ENCODE measurements around the gene NAA50.

The NAA50 gene

DNA sequence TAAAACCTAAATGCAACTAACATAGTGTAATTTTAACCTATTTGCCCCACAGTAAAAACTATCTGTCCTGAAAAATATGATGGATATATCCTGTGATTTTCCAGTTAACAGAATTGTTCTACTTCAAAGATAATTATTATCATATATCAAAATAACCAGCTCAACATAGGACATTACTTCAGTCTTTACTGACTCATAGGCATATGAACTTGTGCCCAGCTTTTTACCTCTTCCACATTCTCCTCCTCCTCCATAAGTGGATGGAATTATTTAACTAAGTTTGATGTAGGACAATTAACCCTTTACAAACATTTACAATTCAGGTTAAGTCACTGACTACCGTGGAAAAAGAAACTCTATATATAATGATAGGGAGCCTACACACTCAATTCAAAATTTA, 26.8 kb downstream of the NAA50 start:
- DNase-seq = no peak
- Histone ChIP-seq H3K27me3 (ENCODE audit: insufficient read depth, low read length, poor library complexity) (no peaks in the 10 kb centered on the region), H3K18ac (ENCODE audit: low read length) (no peak overlapping the region), H4K8ac (ENCODE audit: low read depth, low read length) (no peak overlapping the region), H3K23ac (ENCODE audit: low read length) (no peak overlapping the region), H3K4me2 (ENCODE audit: low read length) (no peak overlapping the region), H3K56ac (ENCODE audit: low read length) (no peak overlapping the region), H2BK5ac (ENCODE audit: low read length) (no peak overlapping the region), H3K4me3 (ENCODE audit: low read length) (no peak overlapping the region), H3K9ac (ENCODE audit: low read length) (no peak overlapping the region), H3K4me1 (ENCODE audit: control insufficient read depth, low read depth, low read length) (no peaks in the 10 kb centered on the region), H3K36me3 (ENCODE audit: control insufficient read depth, insufficient read depth, low read length) (no peaks in the 10 kb centered on the region), H2BK120ac (ENCODE audit: low read depth, low read length) (no peak overlapping the region), H3K79me1 (ENCODE audit: low read length) (peaks cover 3% of the 10 kb centered on the region), H2AK5ac (ENCODE audit: low read length) (no peak overlapping the region), H3K4ac (ENCODE audit: low read depth, low read length) (no peak overlapping the region), H3K27ac (ENCODE audit: low read depth, low read length) (no peak overlapping the region), H2BK15ac (replicated peaks; ENCODE audit: low read depth) (no peak overlapping the region), H3K79me2 (ENCODE audit: control insufficient read depth, insufficient read depth, low read length) (no peaks in the 10 kb centered on the region), H4K5ac (ENCODE audit: low read length) (no peak overlapping the region)
- no CpG with 5 or more reads among the region's 1 CpG for WGBS (ENCODE audit: extremely low coverage, insufficient coverage, low lambda C conversion rate)

DNA sequence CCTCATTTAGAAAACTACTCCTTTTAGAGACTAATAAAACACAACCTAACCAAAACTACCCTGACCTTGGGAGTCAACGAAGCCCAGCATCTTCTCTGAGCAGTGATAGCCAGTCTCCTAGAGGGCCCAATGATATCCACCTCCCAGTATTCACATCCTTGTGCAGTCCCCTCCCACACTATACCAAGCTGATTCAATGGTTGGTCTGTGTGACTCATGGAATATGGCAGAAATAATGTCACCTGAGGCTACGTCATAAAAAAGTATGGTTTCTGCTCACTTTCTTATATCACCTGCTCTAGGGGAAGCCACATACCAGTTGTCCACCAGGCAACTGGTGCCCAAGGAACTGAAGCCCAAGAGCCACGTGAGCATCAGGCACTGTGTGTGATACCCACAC, 28.2 kb downstream of the NAA50 start:
- H4K8ac ChIP-seq (ENCODE audit: low read depth, low read length) = no peak overlapping the region
- no peak overlapping the region for H3K4ac ChIP-seq (ENCODE audit: low read depth, low read length)
- H3K36me3 ChIP-seq (ENCODE audit: control insufficient read depth, insufficient read depth, low read length) = no peaks in the 10 kb centered on the region
- WGBS (ENCODE audit: extremely low coverage, insufficient coverage, low lambda C conversion rate) = no CpG with 5 or more reads among the region's 3 CpGs
- no peaks in the 10 kb centered on the region for H3K27me3 ChIP-seq (ENCODE audit: insufficient read depth, low read length, poor library complexity)
- no peak overlapping the region for H3K9ac ChIP-seq (ENCODE audit: low read length)
- H3K23ac ChIP-seq (ENCODE audit: low read length) = no peak overlapping the region
- no peak overlapping the region for H3K18ac ChIP-seq (ENCODE audit: low read length)
- no peak overlapping the region for H4K5ac ChIP-seq (ENCODE audit: low read length)
- no peak overlapping the region for H3K4me2 ChIP-seq (ENCODE audit: low read length)
- H3K79me1 ChIP-seq (ENCODE audit: low read length) = peaks cover 3% of the 10 kb centered on the region
- no peak overlapping the region for H2BK5ac ChIP-seq (ENCODE audit: low read length)
- no peak overlapping the region for H3K27ac ChIP-seq (ENCODE audit: low read depth, low read length)
- H3K56ac ChIP-seq (ENCODE audit: low read length) = no peak overlapping the region
- H3K79me2 ChIP-seq (ENCODE audit: control insufficient read depth, insufficient read depth, low read length) = no peaks in the 10 kb centered on the region
- H3K4me3 ChIP-seq (ENCODE audit: low read length) = no peak overlapping the region
- no peak overlapping the region for H2BK120ac ChIP-seq (ENCODE audit: low read depth, low read length)
- DNase-seq = no peak
- H2AK5ac ChIP-seq (ENCODE audit: low read length) = no peak overlapping the region
- H3K4me1 ChIP-seq (ENCODE audit: control insufficient read depth, low read depth, low read length) = no peaks in the 10 kb centered on the region
- H2BK15ac ChIP-seq (replicated peaks; ENCODE audit: low read depth) = no peak overlapping the region

DNA sequence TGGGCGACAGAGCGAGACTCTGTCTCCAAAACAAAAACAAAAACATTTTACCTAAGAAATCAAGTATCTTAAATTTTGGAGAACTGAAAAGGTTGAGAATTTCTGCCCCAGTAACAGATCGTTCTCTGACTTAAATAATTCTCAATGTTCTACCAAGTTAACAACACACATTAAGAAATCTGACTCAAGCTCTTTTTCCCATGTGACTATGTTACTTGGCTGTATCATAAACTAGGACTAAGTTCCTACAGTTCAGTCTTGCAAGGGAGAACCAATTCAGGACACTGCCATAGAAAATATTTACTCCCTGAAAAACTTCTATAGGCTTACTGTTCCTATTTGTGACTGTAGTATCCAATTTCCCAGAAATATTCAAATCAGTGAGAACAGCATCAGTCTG, 28.7 kb downstream of the NAA50 start:
- H3K4me1 ChIP-seq (ENCODE audit: control insufficient read depth, low read depth, low read length) = no peaks in the 10 kb centered on the region
- peaks cover 3% of the 10 kb centered on the region for H3K79me1 ChIP-seq (ENCODE audit: low read length)
- no peak for DNase-seq
- no peaks in the 10 kb centered on the region for H3K79me2 ChIP-seq (ENCODE audit: control insufficient read depth, insufficient read depth, low read length)
- H3K23ac ChIP-seq (ENCODE audit: low read length) = no peak overlapping the region
- H3K27ac ChIP-seq (ENCODE audit: low read depth, low read length) = no peak overlapping the region
- H2BK120ac ChIP-seq (ENCODE audit: low read depth, low read length) = no peak overlapping the region
- H3K27me3 ChIP-seq (ENCODE audit: insufficient read depth, low read length, poor library complexity) = no peaks in the 10 kb centered on the region
- no peak overlapping the region for H3K4me3 ChIP-seq (ENCODE audit: low read length)
- H3K56ac ChIP-seq (ENCODE audit: low read length) = no peak overlapping the region
- no peak overlapping the region for H3K4me2 ChIP-seq (ENCODE audit: low read length)
- no peak overlapping the region for H4K8ac ChIP-seq (ENCODE audit: low read depth, low read length)
- H2BK15ac ChIP-seq (replicated peaks; ENCODE audit: low read depth) = no peak overlapping the region
- H2AK5ac ChIP-seq (ENCODE audit: low read length) = no peak overlapping the region
- H3K9ac ChIP-seq (ENCODE audit: low read length) = no peak overlapping the region
- no peak overlapping the region for H3K18ac ChIP-seq (ENCODE audit: low read length)
- no peaks in the 10 kb centered on the region for H3K36me3 ChIP-seq (ENCODE audit: control insufficient read depth, insufficient read depth, low read length)
- no peak overlapping the region for H3K4ac ChIP-seq (ENCODE audit: low read depth, low read length)
- WGBS (ENCODE audit: extremely low coverage, insufficient coverage, low lambda C conversion rate) = no CpG with 5 or more reads among the region's 3 CpGs
- H4K5ac ChIP-seq (ENCODE audit: low read length) = no peak overlapping the region
- H2BK5ac ChIP-seq (ENCODE audit: low read length) = no peak overlapping the region

DNA sequence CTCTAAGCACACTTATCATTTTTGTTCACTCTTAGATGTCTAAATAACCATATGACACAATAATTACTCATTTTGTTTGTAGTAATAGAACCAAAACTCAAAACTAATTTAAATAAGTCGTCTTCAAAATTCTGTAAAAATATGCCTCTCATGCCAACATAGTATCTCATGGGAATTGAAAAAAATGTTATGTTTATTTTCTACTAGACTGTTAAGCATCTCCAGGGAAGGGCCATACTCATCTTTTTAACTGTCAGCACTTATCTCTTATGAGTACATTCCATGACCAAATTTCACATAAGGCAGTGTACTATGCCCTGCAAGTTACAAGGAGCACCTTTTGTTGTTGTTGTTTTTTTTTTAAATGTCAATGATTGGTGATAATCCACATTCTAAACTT, 31.3 kb downstream of the NAA50 start:
- Histone ChIP-seq H3K9ac (ENCODE audit: low read length) (no peak overlapping the region), H3K4me2 (ENCODE audit: low read length) (no peak overlapping the region), H2BK15ac (replicated peaks; ENCODE audit: low read depth) (no peak overlapping the region), H3K27me3 (ENCODE audit: insufficient read depth, low read length, poor library complexity) (no peaks in the 10 kb centered on the region), H3K56ac (ENCODE audit: low read length) (no peak overlapping the region), H2BK120ac (ENCODE audit: low read depth, low read length) (no peak overlapping the region), H3K23ac (ENCODE audit: low read length) (no peak overlapping the region), H3K36me3 (ENCODE audit: control insufficient read depth, insufficient read depth, low read length) (no peaks in the 10 kb centered on the region), H3K79me2 (ENCODE audit: control insufficient read depth, insufficient read depth, low read length) (no peaks in the 10 kb centered on the region), H2BK5ac (ENCODE audit: low read length) (no peak overlapping the region), H2AK5ac (ENCODE audit: low read length) (no peak overlapping the region), H3K4me3 (ENCODE audit: low read length) (no peak overlapping the region), H3K18ac (ENCODE audit: low read length) (no peak overlapping the region), H3K4me1 (ENCODE audit: control insufficient read depth, low read depth, low read length) (no peaks in the 10 kb centered on the region), H3K79me1 (ENCODE audit: low read length) (peaks cover 2% of the 10 kb centered on the region), H3K27ac (ENCODE audit: low read depth, low read length) (no peak overlapping the region), H3K4ac (ENCODE audit: low read depth, low read length) (no peak overlapping the region), H4K5ac (ENCODE audit: low read length) (no peak overlapping the region), H4K8ac (ENCODE audit: low read depth, low read length) (no peak overlapping the region)
- DNase-seq = no peak
- no CpG with 5 or more reads among the region's 1 CpG for WGBS (ENCODE audit: extremely low coverage, insufficient coverage, low lambda C conversion rate)

DNA sequence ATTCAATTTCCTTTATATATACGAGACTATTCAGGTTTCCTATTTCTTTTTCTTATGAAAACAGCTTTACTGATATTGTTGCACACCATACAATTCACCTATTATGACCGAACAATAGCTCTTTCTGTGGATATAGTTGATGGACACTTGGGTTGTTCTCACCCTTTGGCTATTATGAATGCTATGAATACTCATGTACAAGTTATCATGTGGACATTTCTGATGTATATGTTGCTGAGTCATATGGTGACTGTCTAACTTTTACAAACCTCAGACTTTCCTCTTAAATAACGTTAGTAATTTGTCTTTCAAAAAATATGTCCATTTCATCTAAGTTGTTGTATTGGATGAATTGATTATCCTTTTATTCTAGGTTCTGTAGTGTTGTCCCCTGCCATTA, 33.9 kb downstream of the NAA50 start:
- Histone ChIP-seq H3K79me2 (ENCODE audit: control insufficient read depth, insufficient read depth, low read length) (no peaks in the 10 kb centered on the region), H2BK15ac (replicated peaks; ENCODE audit: low read depth) (no peak overlapping the region), H2BK120ac (ENCODE audit: low read depth, low read length) (no peak overlapping the region), H2BK5ac (ENCODE audit: low read length) (no peak overlapping the region), H3K18ac (ENCODE audit: low read length) (no peak overlapping the region), H2AK5ac (ENCODE audit: low read length) (no peak overlapping the region), H3K4me2 (ENCODE audit: low read length) (no peak overlapping the region), H3K23ac (ENCODE audit: low read length) (no peak overlapping the region), H3K79me1 (ENCODE audit: low read length) (no peaks in the 10 kb centered on the region), H3K27me3 (ENCODE audit: insufficient read depth, low read length, poor library complexity) (no peaks in the 10 kb centered on the region), H3K4me1 (ENCODE audit: control insufficient read depth, low read depth, low read length) (no peaks in the 10 kb centered on the region), H3K9ac (ENCODE audit: low read length) (no peak overlapping the region), H3K4me3 (ENCODE audit: low read length) (no peak overlapping the region), H3K36me3 (ENCODE audit: control insufficient read depth, insufficient read depth, low read length) (no peaks in the 10 kb centered on the region), H4K5ac (ENCODE audit: low read length) (no peak overlapping the region), H3K56ac (ENCODE audit: low read length) (no peak overlapping the region), H3K27ac (ENCODE audit: low read depth, low read length) (no peak overlapping the region), H4K8ac (ENCODE audit: low read depth, low read length) (no peak overlapping the region), H3K4ac (ENCODE audit: low read depth, low read length) (no peak overlapping the region)
- DNase-seq = no peak
- no CpG with 5 or more reads among the region's 3 CpGs for WGBS (ENCODE audit: extremely low coverage, insufficient coverage, low lambda C conversion rate)

DNA sequence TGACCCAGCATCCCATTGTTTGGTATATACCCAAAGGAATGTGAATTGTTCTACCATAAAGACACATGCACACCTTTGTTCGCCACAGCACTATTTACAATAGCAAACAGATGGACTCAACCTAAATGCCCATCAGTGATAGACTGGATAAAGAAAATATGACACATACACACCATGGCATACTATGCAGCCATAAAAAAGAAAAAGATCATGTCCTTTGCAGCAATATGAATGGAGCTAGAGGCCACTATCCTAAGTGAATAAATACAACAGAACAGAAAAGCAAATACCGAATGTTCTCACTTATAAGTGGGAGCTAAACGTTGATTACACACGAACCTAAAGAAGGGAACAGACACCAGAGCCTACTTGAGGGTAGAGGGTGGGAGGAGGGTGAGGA, 38.2 kb downstream of the NAA50 start:
- no peaks in the 10 kb centered on the region for H3K79me1 ChIP-seq (ENCODE audit: low read length)
- no peaks in the 10 kb centered on the region for H3K4me1 ChIP-seq (ENCODE audit: control insufficient read depth, low read depth, low read length)
- no peak overlapping the region for H2BK120ac ChIP-seq (ENCODE audit: low read depth, low read length)
- no peak overlapping the region for H3K56ac ChIP-seq (ENCODE audit: low read length)
- H3K27ac ChIP-seq (ENCODE audit: low read depth, low read length) = no peak overlapping the region
- no peak overlapping the region for H3K9ac ChIP-seq (ENCODE audit: low read length)
- H2BK5ac ChIP-seq (ENCODE audit: low read length) = no peak overlapping the region
- no peaks in the 10 kb centered on the region for H3K27me3 ChIP-seq (ENCODE audit: insufficient read depth, low read length, poor library complexity)
- no peak overlapping the region for H4K5ac ChIP-seq (ENCODE audit: low read length)
- no peak overlapping the region for H2BK15ac ChIP-seq (replicated peaks; ENCODE audit: low read depth)
- H3K36me3 ChIP-seq (ENCODE audit: control insufficient read depth, insufficient read depth, low read length) = no peaks in the 10 kb centered on the region
- DNase-seq = no peak
- H3K23ac ChIP-seq (ENCODE audit: low read length) = no peak overlapping the region
- no peak overlapping the region for H4K8ac ChIP-seq (ENCODE audit: low read depth, low read length)
- no peak overlapping the region for H2AK5ac ChIP-seq (ENCODE audit: low read length)
- no peak overlapping the region for H3K4me2 ChIP-seq (ENCODE audit: low read length)
- WGBS (ENCODE audit: extremely low coverage, insufficient coverage, low lambda C conversion rate) = no CpG with 5 or more reads among the region's 4 CpGs
- no peak overlapping the region for H3K4ac ChIP-seq (ENCODE audit: low read depth, low read length)
- H3K18ac ChIP-seq (ENCODE audit: low read length) = no peak overlapping the region
- no peak overlapping the region for H3K4me3 ChIP-seq (ENCODE audit: low read length)
- no peaks in the 10 kb centered on the region for H3K79me2 ChIP-seq (ENCODE audit: control insufficient read depth, insufficient read depth, low read length)
